HG02938 (cell line): Measurements from ENCODE around the gene SATB2.

Source experiments
- ATAC-seq: cut with Tn5 transposase; IDR thresholded peaks from one replicate; pipeline ENCODE4 v1.9.1; 2021; ENCODE audit warnings: mild to moderate bottlenecking, moderate library complexity; ENCODE audit not compliant: unreplicated experiment

The SATB2 gene

GRCh38 chr2:199452991-199453379 lies 4.8 kb downstream of the SATB2 start:
- ATAC-seq: no peak

- ATAC-seq: no peak
Measured at GRCh38 chr2:199452260-199452990, 5.3 kb downstream of the SATB2 start.

GRCh38 chr2:199449956-199450355 lies 7.8 kb downstream of the SATB2 start:
- ATAC-seq: no peak

DNA sequence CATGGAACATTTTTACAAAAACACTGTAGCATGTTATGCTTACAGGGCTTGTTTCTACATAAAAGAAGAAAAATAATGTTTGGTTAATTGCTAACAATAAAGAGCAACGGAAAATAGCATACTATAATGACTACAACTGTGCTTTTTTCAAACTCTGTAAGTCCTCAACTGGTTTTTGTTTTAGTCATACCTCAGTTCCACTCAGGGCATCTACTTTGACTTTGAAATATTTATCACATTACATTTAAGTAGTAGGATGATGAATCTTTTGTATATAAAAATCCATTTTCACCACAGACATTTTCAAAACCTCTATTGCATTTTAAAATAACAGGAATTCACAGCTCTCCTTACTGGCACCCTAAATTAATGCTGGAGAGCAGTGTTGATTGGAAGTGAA lies 8.3 kb downstream of the SATB2 start:
- ATAC-seq: no peak

DNA sequence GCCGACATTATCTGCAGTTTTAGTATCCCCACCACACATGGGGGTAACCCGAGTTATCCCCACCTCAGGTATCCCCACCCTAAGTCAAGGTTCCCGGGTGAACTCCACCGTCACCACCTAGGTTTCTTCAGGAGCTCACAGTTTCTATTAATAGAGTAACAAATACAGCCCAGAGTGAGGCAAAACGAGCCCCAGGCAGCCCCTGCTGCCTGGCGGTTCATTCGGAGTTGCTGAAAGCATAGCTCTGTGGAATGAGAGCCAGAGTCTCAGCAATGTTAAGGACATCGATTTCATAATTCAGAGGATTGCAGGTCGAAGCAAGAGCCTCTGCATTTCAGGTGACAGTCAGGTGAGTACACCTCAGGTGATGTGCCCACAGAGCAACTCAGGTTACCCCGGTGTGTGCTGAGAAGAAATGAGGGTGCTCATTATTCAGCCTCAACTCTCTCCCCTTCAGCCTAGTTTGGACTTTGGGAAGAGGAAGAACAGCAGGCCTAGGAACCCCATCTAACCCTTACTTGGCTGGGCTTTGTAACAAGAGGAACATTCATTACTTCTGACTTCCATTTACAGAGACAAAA lies 10.7 kb downstream of the SATB2 start:
- no peak for ATAC-seq

DNA sequence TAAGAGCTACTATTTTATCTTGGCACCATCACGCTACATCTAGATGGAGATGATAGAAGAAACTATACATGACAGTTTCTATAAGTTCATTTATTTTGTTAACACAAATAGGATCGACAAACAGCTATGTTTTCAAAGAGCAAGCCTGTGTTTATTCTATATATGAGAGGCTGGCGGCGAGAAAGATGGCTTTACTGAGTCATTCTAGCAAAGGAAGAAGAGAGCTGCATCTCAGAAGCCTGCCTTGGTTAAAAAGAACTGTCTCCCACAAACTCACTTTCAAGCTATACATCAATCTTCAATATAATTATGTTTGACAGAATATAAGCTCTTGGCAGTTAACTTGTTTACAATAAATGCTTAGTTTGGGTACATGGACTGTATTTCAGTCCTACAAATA lies 13.0 kb downstream of the SATB2 start:
- ATAC-seq: no peak

GRCh38 chr2:199443589-199444130 lies 14.1 kb downstream of the SATB2 start:
- no peak for ATAC-seq

GRCh38 chr2:199442173-199442572 lies 15.6 kb downstream of the SATB2 start:
- ATAC-seq: no peak

DNA sequence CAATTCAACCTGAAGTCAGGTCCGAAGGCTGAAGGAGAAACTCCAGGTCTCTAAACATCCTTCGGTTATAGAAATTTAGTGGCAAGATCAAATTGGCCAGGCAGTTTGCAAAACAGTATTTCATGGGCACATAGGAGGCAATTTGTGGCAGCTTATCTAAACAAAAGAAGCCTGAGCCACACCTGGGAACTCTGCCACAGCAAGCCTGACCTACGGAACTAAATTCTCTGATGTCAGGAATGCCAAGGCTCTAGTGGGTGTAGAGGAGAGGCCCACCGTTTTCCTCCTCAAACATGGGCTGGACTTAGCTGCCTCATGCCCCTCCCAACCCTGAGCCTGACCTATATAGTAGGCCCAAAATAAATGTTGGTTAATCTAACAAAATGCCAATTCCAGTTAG lies 16.0 kb downstream of the SATB2 start:
- no peak for ATAC-seq

- ATAC-seq: no peak
Measured at GRCh38 chr2:199440118-199440517, 17.6 kb downstream of the SATB2 start.

- no peak for ATAC-seq
Measured at GRCh38 chr2:199439542-199439941, 18.2 kb downstream of the SATB2 start.

GRCh38 chr2:199439066-199439465 lies 18.7 kb downstream of the SATB2 start:
- no peak for ATAC-seq

DNA sequence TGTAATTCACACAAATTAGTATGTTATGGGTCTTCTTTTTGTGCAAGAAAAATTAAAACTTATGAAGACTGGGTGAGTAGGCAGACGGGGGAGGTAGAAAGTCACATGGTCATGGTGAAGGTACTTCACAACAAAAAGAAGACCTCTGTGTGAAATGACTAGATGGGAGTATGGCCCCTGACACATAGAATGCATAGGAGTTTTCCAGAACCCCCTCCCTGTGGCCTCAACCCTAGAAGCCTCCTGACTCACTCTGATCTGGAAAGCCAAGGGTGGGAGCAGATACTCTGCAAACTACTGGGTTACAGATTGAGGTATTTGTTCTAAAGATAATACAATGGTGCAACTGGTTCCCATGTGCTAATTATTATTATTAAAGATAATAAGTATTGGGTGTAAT lies 23.2 kb downstream of the SATB2 start:
- ATAC-seq: no peak

GRCh38 chr2:199433204-199433832 lies 24.4 kb downstream of the SATB2 start:
- no peak for ATAC-seq

DNA sequence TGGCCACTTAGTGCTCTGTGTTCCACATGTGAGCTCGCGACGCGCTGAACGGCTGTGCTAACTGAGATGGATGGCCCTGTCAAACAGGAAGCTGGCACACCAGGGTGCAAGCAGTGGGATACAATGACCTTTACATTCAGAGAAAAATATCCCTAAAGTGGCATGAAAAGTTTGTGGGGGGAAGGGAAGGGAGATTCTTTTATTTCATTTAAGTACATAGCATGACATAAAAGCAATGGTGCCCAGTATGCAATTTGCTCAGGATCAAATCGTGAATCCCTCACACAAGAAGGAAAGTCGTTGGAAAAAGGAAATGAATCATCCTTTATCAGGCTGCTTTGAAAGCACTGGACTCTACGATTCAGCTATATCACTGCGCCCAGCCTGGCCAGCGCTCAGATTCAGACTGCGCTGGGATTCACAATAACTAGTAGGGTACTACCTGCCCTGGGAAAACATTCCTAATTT lies 26.0 kb downstream of the SATB2 start:
- ATAC-seq: no peak

DNA sequence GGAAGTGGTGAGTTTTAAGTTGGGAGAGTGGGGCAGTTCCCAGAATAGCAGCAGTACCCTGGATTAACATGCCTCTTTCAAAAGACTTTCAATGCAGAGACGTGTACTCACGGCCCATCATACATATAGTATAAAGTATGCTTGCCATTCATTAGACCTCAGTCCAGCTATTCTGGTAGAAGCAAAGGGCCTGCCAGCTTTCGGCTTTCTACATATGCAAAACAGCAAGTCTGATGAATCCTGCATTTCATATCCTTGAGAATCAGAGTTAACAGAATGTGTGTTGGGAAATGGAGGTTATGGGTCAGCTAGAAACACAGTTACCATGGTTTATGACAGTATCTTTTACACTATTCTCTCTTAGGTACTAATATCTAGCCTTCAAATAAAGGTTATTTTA lies 27.5 kb downstream of the SATB2 start:
- no peak for ATAC-seq

DNA sequence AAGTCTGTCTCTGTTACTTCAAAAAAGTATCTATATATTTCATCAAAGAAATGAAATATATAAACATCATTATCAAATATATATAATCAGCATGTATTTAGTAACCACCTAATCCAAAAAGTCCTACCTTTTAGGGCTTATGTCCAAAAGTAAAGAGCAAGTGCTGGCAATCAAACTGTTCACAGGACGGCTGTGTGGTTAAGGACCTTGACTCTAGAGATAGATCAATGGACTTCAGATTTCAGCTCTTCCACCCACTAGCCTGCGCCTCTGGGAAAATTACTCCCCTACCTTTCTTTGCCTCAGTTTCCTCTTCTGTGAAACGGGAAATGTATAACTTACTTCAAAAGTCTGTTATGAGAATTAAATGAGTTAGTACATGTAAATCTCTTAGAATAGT lies 29.4 kb downstream of the SATB2 start:
- ATAC-seq: no peak

DNA sequence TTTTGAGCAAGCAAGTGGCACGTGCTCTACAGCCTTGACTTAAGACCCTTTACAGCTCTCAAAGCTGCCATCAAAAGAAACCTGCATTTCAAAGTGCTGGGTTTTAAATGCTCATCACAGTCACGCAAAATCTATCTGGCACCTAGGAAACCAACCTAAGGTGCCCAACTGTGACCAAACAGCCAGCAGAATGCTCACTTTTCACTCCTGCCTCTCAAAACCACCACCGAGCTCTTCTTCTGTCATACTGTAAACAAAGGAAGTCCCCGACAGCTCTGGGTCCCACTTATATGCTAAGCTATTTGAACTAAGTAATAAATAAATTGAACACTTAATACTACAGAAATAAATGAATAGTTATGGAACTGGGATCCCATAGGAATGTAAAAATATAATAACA lies 33.6 kb downstream of the SATB2 start:
- ATAC-seq: no peak

DNA sequence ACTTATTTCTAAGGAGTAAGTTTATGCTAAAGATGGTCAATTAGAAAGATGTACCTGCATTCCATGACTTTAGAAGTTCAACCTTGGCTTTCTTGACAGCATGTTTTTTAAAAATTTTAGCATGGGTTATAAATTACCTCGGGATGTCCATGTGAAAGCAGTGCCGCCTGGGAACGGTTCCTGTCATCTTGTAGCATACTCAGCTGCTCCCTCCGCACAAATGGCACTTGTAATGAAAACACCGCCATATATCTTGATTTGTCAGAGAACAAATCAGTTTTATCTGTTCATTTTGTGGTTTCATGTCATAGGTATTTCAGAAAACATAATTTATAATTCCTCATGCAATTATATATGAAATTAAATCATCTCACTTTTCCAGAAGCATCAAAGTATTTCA lies 38.3 kb downstream of the SATB2 start:
- ATAC-seq: no peak

GRCh38 chr2:199414465-199414864 lies 43.3 kb downstream of the SATB2 start:
- ATAC-seq: no peak

- ATAC-seq: no peak
Measured at GRCh38 chr2:199414001-199414400, 43.7 kb downstream of the SATB2 start.
